Caco-2 (cell line): Measurements from ENCODE around the gene NATD1. TPM values are rescaled to one million over a fixed set of nuclear protein-coding genes. Genes with fewer than 3 reads are reported as not detected.

Experiments
- BruUV-seq: library from RNA; stranded (reverse); fragments of 400-500 nt; replicated peaks from 2 replicates; lab custom pipeline; 2021; lab: Mats Ljungman, UMichigan
- CTCF ChIA-PET: fragments of 300-600 bp; sonication (Branson Sonifier 250); formaldehyde crosslinking; loops from one replicate; lab custom pipeline; 2022; ENCODE audit warnings: antibody characterized with exemption; lab: Charles Lee
- POLR2A ChIA-PET: fragments of 300-600 bp; sonication (Branson Sonifier 250); formaldehyde crosslinking; loops from one replicate; lab custom pipeline; 2022; ENCODE audit warnings: antibody characterized with exemption; lab: Charles Lee
- DNase-seq, 2 experiments: peaks; one replicate each; pipeline versions ENCODE4 v3.0.0 to v3.0.0-alpha.2; 2020 to 2022
- H3K27me3 ChIP-seq: replicated peaks from 2 replicates; pipeline ENCODE4 v1.6.0; 2011; ENCODE audit warnings: low read length; ENCODE audit not compliant: control insufficient read depth, insufficient read depth
- H3K36me3 ChIP-seq: 2 replicates; pipeline ENCODE4 v1.5.1; 2011; ENCODE audit warnings: low read length; ENCODE audit not compliant: control insufficient read depth, insufficient read depth
- H3K4me1 ChIP-seq: fragments of 250-450 bp; sonication (Bioruptor Pico); 2 replicates; pipeline ENCODE4 v1.5.1; 2020; ENCODE audit warnings: mild to moderate bottlenecking
- H3K4me3 ChIP-seq: 2 replicates; pipeline ENCODE4 v1.5.1; 2011; ENCODE audit warnings: low read depth, mild to moderate bottlenecking, control low read depth, low read length
- H3K9me3 ChIP-seq: fragments of 250-450 bp; sonication (Bioruptor Pico); 2 replicates; pipeline ENCODE4 v1.5.1; 2020; ENCODE audit warnings: mild to moderate bottlenecking, moderate library complexity
- H3K27ac Mint-ChIP-seq: one replicate; pipeline ENCODE4 v1.8.0; 2022; ENCODE audit warnings: mixed read lengths; ENCODE audit not compliant: unreplicated experiment
- H3K27me3 Mint-ChIP-seq: one replicate; pipeline ENCODE4 v1.8.0; 2022; ENCODE audit warnings: mixed read lengths; ENCODE audit not compliant: insufficient read depth, unreplicated experiment
- H3K36me3 Mint-ChIP-seq: one replicate; pipeline ENCODE4 v1.8.0; 2022; ENCODE audit warnings: mild to moderate bottlenecking, mixed read lengths; ENCODE audit not compliant: insufficient read depth, unreplicated experiment
- H3K4me1 Mint-ChIP-seq: one replicate; pipeline ENCODE4 v1.8.0; 2022; ENCODE audit warnings: low read depth, mixed read lengths; ENCODE audit not compliant: unreplicated experiment
- H3K4me3 Mint-ChIP-seq: one replicate; pipeline ENCODE4 v1.8.0; 2022; ENCODE audit warnings: mild to moderate bottlenecking, moderate library complexity, mixed read lengths; ENCODE audit not compliant: unreplicated experiment
- H3K9me3 Mint-ChIP-seq: one replicate; pipeline ENCODE4 v1.8.0; 2022; ENCODE audit warnings: mixed read lengths; ENCODE audit not compliant: unreplicated experiment
- intact Hi-C: fragments of 100-400 bp; cut with micrococcal nuclease; formaldehyde crosslinking; loops from one replicate; pipeline ENCODE4 v1.10.0; 2022; ENCODE audit not compliant: unreplicated experiment
- total RNA-seq: library from RNA; stranded (reverse); gene quantifications from 2 replicates; pipeline ENCODE4 v1.2.3, GENCODE V29; 2022
- TF ChIP-seq, protein P1 (sequence below), 2 experiments: fragments of 200-600 bp in 1 of 2; IDR thresholded peaks; 1 replicate in 1 of 2; 2 replicates in 1 of 2; pipeline versions ENCODE4 v1.5.1 to v1.8.0; 2011 to 2022; ENCODE audit warnings: antibody characterized with exemption in 1 of 2, control low read depth in 1 of 2, inconsistent platforms in 1 of 2, low read depth in 1 of 2, low read length in 1 of 2, mild to moderate bottlenecking in 1 of 2, moderate library complexity in 1 of 2; ENCODE audit not compliant: insufficient read depth in 1 of 2, severe bottlenecking in 1 of 2, unreplicated experiment in 1 of 2

The NATD1 gene
- total RNA-seq, 1 experiment from 2014 or later, result 18.4 TPM

DNA sequence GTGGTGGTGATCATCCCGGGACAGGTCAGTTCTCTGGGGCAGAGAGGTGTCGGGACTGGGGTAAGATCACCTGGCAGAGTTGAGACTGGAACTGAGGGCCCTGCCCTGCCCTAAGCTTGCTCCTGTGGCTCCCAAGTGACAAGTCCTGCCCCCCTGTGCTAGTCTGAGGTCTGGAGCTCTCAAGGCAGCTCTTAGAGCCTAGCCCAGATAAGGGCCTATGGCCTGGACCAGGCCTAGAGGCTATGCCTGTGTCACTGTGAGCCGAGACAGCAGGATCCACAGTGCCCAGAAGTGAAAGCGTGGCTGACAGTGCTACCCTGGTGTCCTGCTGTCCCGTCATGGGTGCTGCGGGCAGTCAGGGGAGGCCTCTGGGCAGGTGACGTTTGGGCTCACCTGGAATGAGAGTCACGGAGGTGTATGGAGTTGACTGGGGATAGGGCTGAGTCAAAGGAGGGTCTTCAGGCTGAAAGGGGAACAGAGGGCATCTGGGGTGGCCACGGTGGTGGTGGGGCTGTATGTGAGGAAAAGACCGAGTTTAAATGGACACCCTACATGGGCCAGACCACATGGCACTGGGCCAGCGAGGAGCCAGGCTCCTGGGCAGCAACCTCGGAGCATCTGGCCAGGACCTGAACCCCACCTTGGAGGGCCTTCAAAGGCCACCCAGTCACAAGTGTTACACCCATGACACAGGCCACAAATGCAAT, 5.5 kb downstream of the NATD1 start:
- Mint-ChIP-seq H3K27me3 (no peaks in the 10 kb centered on the region), H3K4me1 (peaks cover 7% of the 10 kb centered on the region), H3K36me3 (no peaks in the 10 kb centered on the region), H3K4me3 (no peak overlapping the region), H3K9me3 (no peaks in the 10 kb centered on the region), H3K27ac (no peak overlapping the region)
- H3K4me3 ChIP-seq, result no peak overlapping the region
- H3K4me1 ChIP-seq, result peaks cover 22% of the 10 kb centered on the region
- ChIA-PET POLR2A (no interaction called here), CTCF (interaction anchor here (0.6 kb wide), 1 partner anchor 201 kb away, joined by 3 read pairs; no protein-coding TSS in a partner anchor)
- intact Hi-C loops, result no loop called here
- H3K9me3 ChIP-seq, result no peaks in the 10 kb centered on the region
- no TSS peak for BruUV-seq
- no peaks in the 10 kb centered on the region for H3K36me3 ChIP-seq
- DNase-seq, result no peak
- TF ChIP-seq, protein P1, sequence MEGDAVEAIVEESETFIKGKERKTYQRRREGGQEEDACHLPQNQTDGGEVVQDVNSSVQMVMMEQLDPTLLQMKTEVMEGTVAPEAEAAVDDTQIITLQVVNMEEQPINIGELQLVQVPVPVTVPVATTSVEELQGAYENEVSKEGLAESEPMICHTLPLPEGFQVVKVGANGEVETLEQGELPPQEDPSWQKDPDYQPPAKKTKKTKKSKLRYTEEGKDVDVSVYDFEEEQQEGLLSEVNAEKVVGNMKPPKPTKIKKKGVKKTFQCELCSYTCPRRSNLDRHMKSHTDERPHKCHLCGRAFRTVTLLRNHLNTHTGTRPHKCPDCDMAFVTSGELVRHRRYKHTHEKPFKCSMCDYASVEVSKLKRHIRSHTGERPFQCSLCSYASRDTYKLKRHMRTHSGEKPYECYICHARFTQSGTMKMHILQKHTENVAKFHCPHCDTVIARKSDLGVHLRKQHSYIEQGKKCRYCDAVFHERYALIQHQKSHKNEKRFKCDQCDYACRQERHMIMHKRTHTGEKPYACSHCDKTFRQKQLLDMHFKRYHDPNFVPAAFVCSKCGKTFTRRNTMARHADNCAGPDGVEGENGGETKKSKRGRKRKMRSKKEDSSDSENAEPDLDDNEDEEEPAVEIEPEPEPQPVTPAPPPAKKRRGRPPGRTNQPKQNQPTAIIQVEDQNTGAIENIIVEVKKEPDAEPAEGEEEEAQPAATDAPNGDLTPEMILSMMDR (IDR thresholded peaks at IDR 0.05; ENCODE audit: insufficient read depth in 1 of 2, low read depth in 1 of 2, low read length in 1 of 2, severe bottlenecking in 1 of 2, unreplicated experiment in 1 of 2), result no peak
- no peaks in the 10 kb centered on the region for H3K27me3 ChIP-seq

- Histone ChIP-seq H3K4me3 (no peak overlapping the region), H3K27me3 (no peaks in the 10 kb centered on the region), H3K36me3 (no peaks in the 10 kb centered on the region), H3K4me1 (peaks cover 14% of the 10 kb centered on the region), H3K9me3 (no peaks in the 10 kb centered on the region)
- DNase-seq, result no peak
- no peak overlapping the region for H3K27ac Mint-ChIP-seq
- H3K27me3 Mint-ChIP-seq, result no peaks in the 10 kb centered on the region
- no peaks in the 10 kb centered on the region for H3K9me3 Mint-ChIP-seq
- ChIA-PET CTCF (interaction anchor here (0.6 kb wide), 1 partner anchor 203 kb away, joined by 3 read pairs; no protein-coding TSS in a partner anchor), POLR2A (no interaction called here)
- TF ChIP-seq, protein P1 (IDR thresholded peaks at IDR 0.05; ENCODE audit: insufficient read depth in 1 of 2, low read depth in 1 of 2, low read length in 1 of 2, severe bottlenecking in 1 of 2, unreplicated experiment in 1 of 2), result no peak
- BruUV-seq, result no TSS peak
- intact Hi-C loops, result no loop called here
- H3K36me3 Mint-ChIP-seq, result no peaks in the 10 kb centered on the region
- peaks cover 7% of the 10 kb centered on the region for H3K4me1 Mint-ChIP-seq
- H3K4me3 Mint-ChIP-seq, result no peak overlapping the region
Observed at GRCh38 chr17:21246698-21247097, 6.5 kb downstream of the NATD1 start.

GRCh38 chr17:21245639-21246084, 7.5 kb downstream of the NATD1 start:
- Mint-ChIP-seq H3K4me1 (peaks cover 7% of the 10 kb centered on the region), H3K4me3 (no peak overlapping the region), H3K9me3 (no peaks in the 10 kb centered on the region), H3K27me3 (no peaks in the 10 kb centered on the region), H3K36me3 (no peaks in the 10 kb centered on the region), H3K27ac (no peak overlapping the region)
- ChIA-PET POLR2A (no interaction called here), CTCF (no interaction called here)
- intact Hi-C loops, result no loop called here
- H3K9me3 ChIP-seq, result no peaks in the 10 kb centered on the region
- TF ChIP-seq, protein P1 (IDR thresholded peaks at IDR 0.05; ENCODE audit: insufficient read depth in 1 of 2, low read depth in 1 of 2, low read length in 1 of 2, severe bottlenecking in 1 of 2, unreplicated experiment in 1 of 2), result no peak
- BruUV-seq, result no TSS peak
- peak in 1 of 2 experiments; percentile 32 for DNase-seq
- no peaks in the 10 kb centered on the region for H3K27me3 ChIP-seq
- H3K36me3 ChIP-seq, result no peaks in the 10 kb centered on the region
- H3K4me3 ChIP-seq, result no peak overlapping the region
- peaks cover 14% of the 10 kb centered on the region for H3K4me1 ChIP-seq
